NCI-H748 treated with DMSO at 0.1 percent for 48 hours (cell line): ENCODE data around the gene RNASE7.

Experiments
- DNase-seq: peaks from one replicate; lab custom pipeline; 2025; lab: John Stamatoyannopoulos, UW

The RNASE7 gene

DNA sequence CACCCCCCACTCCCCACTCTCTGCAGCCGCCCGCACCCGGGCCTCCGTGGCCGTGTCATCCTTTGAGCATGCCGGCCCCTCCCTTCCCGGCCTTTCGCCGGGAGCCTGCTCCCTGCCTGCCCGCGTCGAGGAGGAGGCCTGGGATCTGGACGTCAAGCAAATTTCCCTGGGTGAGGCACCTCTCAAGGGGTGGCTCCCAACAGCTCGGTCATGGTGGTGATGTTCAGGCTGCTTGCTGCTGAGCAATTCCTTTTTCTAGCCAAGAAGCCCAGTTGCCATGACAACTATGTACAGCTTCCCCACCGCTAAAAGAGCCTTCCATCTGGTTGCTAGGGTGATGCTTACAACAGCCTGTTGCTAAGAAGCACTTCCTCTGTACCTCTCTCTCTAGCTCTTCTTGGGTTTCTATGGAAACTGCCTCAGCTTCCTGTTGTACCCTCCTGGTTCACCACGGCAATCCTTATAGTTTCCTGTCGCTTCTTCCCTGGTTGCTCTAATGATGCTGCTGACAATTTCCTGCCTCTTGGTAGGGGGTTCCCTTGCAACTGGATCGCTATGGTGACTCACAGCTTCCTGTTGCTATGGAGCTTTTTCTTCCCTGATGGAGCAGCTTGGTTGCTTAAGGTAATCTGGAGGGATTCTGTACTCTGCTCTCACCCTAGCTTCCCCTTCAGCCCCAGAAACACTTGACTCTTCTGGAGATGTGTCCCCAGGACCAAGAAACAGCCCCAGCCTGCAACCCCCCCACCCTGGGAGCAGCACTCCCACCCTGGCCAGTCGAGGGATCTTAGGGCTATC is 45.3 kb downstream of the RNASE7 start:
- DNase-seq: peak; percentile 91

DNA sequence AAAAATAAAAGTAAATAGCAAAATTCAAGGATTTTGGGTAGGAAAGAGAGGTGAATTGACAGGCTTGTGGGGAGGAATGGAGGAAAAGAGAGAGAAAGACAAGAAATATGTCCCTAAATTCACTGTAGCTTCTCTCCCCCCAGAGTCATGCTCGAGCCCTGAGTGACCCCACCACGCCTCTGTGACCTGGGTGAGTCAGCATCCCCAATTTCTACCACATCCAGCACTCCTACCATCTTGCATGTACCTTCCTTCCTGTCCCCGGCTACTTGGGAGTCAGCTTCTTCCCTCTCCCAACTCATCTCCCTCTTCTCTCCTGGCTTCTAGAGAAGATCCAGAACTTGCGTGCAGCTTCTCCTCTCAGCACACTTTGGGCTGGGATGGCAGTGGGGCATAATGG is 46.5 kb downstream of the RNASE7 start:
- DNase-seq: no peak

DNA sequence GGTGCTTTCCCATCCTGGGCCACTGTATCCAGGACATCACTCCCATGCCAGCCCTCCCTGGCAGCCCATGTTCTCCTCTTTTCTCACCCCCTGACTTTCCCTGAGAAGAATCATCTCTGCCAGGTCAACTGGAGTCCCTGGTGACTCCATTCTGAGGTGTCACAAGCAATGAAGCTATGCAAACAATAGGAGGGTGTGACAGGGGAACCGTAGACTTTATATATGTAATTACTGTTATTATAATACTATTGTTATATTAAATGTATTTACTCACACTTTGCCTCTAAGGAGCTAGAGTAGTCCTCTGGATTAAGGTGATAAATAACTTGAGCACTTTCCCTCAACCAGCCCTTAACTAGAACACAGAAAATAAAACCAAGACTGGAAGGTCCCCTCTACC is 47.1 kb downstream of the RNASE7 start:
- DNase-seq: no peak

DNA sequence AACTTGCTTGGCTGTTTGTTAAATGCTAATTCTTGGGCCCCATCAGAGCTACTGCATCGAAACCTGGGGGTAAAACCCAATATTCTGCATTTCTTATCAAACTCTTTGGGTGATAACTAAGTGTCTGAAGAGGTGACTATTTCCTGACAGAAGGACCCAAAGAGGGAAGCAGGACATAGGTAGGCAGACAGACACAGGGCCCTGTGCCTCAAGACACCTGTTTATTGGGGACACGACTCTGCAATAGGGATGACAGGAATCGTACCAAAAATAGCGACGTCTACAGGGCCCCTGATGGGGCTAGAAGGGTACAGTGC is 47.7 kb downstream of the RNASE7 start:
- DNase-seq: no peak

DNA sequence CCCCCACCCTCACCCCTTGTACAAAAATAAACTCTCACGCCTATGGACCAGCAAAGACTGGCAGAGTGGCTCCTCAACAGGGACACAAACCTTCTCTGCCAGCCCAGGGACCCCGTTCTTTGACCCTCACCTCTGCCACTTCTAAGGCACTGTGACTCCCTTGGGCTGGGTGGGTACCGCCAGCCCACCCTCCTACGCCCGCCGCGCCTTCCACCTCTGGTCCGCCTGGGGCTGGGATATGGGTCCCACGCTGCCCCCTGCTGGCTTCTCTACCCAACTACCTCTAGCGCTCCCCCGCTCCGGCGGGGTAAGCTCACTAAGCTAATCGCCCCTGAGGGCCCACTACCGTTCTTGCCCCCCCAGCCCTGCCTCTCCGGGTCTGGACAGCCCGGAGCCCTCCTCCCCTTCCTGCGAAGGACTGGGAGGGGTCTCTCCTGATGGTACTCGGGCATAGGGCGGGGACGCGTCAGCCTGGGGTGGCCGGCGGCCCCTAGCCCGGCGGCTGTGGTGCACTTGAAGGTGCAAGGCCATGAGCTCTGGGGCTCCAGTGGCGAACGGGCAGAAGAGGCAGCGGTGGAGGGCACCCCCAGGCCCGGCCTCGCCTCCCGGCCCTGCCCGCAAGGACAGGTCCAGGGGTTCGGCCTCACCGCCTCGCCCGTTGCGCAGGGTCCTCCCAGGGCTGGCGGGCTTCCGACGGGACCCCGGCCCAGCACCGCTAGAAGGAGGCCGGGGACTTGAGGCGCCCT is 48.2 kb downstream of the RNASE7 start:
- DNase-seq: no peak

DNA sequence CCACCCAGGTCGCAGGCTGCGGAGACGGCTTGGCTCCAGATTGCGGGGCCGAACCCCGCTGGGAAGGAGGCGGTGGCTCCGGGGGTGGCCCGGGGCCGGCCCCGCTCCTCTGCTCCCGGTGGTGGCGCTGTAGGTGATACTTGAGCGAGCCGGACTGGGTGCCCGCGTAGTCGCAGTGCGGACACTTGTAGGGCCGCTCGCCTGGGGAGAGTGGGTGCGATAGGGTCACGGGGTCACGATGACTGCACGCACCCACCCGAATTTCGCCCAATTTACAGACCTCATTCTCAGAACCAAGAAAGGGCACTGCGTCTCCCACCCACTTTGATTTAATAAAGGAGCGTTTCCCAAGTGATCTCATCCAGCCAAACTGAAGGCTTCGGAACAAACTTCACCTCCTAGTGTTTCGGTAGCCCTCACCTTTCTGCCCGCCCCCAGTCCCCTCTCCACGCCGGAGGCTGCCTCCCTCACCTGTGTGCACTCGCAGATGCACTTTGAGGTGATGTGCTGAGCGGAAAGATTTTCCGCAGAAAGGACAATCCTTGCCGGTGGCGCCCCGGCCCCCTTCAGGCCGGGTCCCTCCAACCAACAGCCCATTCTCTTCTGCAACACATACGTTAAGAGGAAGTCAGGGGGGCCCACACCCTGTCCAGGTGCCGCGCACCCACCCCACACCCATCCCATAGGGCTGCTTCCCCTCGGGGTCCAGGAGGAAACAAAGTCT is 48.9 kb downstream of the RNASE7 start:
- DNase-seq: no peak

DNA sequence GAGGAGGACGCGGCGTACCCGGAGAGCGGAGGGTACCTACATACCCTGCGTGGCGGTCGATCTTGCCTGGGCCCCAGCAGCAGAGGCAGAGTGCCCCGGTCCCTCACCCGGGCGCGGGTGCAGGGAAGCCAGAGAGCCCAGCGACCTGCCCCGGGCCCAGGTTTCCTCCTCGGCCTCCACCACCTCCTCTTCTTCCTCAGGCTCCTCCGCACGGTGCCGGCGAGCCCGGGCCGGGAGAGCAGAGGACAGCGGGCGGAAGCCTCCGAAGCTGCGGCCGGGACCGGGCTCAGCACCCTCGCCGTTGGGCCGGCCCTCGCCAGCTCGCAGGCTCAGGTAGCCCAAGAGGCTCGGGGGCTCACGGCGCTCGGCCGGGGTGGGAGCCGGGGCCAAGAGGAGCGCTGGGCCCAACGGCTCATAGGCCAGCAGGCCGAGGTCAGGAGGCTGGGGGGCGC is 49.7 kb downstream of the RNASE7 start:
- no peak for DNase-seq

DNA sequence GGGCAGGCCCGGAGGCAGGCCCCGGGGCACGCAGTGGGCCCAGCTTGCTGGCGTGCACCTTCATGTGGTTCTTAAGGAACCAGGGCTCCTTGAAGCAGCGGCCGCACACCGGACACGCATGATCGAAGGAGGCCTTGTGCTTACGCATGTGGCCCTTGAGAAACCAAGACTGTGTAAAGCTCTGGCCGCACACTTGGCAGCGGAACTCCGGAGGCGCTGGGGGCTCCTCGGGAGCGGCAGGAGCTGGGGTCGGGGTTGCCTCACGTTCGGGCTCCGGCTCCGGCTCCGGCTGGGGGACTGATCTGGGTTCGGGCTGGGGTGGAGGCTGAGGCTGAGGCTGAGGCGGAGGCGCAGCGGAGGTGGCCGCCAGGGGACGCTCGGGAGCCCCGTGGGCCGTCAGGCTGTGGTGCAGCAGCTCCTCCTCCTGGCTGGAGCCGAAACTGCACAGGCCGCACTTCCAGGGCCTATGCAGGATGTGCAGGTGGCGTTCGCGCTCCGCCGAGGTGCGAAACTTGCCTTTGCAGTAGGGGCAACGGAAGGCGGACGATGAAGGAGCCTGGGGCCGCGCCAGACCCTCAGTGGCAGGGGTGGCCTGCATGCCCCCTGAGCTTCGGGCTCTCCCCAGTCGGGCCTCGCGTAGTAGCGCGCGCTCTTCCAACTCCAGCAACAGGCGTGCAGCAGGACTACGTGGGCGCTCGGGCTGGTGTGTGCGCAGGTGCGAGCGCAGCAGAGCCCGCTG is 50.3 kb downstream of the RNASE7 start:
- DNase-seq: peak; percentile 10

DNA sequence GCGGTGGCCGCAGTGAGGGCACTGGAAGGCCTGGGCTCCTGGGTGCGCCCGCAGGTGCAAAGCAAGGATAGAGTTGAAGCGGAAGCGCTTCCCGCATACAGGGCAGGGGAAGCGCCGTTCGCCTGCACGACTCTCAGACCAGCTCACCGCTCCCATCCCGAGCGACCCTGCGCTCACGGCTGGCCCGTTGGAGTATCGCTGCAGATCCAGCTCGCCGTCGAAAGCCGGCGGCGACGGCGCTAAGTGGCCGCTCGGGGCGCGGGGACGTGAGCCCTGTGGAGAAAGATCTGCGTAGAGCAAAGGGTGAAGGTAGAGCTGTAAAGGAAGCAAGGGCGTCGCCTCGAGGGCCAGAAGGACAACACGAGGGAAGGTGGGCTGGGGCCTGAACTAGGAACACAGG is 50.9 kb downstream of the RNASE7 start:
- no peak for DNase-seq
